Activated T-helper 1 cell treated with Interleukin-2 at 50 U/mL for 16 hours (primary cell): ENCODE data around the gene COX7A1.
"Not testable (repeated sequence)": the region's sequence is repeated elsewhere in the genome, so short reads cannot be mapped to it uniquely, and the experiment has no call there.

ENCODE experiments used
- DNase-seq: peaks from one replicate; pipeline ENCODE4 v3.0.0-alpha.2; 2020; ENCODE audit warnings: low read depth

COX7A1 gene

GRCh38 chr19:36152352-36153091 is at the start of gene COX7A1:
Gene COX7A1, minus strand, starts transcription at chr19:36152447. Its CDS starts 40 bp downstream, at chr19:36152407.
- no peak for DNase-seq

GRCh38 chr19:36201684-36202083 is 49.4 kb upstream of the COX7A1 start:
- DNase-seq = no peak

DNA sequence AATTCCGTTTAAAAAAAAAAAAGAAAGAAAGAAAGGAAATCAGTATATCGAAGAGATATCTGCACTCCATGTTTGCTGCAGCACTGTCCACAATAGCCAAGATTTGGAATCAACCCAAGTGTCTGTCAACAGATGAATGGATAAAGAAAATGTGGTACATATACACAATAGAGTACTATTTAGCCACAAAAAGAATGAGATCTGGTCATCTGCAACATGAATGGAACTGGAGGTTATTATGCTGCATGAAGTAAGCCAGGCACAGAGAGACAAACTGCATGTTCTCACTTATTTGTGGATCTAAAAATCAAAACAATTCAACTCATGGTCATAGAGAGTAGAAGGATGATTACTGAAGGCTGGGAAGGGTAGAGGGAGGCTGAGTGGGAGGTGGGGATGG is 45.9 kb upstream of the COX7A1 start:
- no peak for DNase-seq

DNA sequence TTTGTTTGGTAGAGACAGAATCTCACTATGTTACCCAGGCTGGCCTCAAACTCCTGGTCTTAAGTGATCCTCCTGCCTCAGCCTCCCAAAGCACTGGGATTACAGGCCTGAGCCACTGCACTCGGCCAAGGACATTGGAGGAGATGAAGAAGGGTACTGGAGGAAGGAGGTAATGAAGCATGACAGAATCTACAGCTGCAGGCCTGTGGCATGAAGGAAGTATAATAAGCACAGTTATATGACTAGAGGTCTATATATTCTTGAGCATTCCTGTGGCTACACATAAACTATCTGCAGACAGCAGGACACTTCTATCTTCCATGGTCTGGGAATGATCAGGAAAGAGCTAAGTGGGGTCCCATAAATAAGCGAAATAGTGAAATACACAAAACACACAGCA is 44.0 kb upstream of the COX7A1 start:
- DNase-seq = no peak

- DNase-seq = not testable (repeated sequence)
Measured at GRCh38 chr19:36186722-36187121, 34.5 kb upstream of the COX7A1 start.

- DNase-seq = no peak
Measured at GRCh38 chr19:36183245-36183628, 31.0 kb upstream of the COX7A1 start.

DNA sequence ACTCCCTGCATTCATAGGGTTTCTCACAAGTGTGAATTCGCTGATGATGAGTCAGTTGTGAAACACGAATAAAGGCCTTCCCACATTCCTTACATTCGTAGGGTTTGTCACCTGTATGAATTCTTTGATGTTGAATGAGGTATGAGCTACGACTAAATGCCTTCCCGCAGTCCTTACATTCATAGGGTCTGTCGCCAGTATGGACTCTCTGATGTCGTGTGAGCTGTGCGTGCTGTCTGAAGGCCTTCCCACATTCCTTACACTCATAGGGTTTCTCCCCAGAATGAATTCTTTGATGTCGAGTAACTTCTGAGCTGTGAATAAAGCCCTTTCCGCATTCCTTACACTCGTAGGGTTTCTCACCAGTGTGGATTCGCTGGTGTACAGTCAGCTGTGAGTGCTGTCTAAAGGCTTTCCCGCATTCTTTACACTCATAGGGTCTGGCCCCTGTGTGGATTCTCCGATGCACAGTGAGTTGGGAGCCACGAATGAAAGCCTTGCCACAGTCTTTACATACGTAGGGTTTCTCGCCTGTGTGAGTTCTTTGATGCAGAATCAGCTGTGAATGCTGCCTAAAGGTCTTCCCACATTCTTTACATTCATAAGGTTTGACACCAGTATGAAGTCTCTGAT is 30.5 kb upstream of the COX7A1 start:
- DNase-seq = no peak

DNA sequence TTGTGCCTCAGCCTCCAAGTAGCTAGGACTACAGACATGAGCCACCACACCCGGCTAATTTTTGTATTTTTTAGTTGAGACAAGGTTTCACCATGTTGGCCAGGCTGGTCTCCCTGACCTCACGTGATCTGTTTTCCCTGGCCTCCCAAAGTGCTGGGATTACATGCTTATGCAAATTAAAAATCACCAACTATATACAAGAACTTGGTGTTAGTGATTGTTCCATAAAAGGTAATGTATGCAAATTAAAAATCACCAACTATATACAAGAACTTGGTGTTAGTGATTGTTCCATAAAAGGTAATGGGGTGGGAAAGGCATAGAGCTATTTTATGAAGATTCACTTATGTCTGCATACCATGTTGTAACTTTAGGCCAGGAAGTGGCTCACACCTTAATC is 26.8 kb upstream of the COX7A1 start:
- not testable (repeated sequence) for DNase-seq

GRCh38 chr19:36173846-36174245 is 21.6 kb upstream of the COX7A1 start:
- not testable (repeated sequence) for DNase-seq

DNA sequence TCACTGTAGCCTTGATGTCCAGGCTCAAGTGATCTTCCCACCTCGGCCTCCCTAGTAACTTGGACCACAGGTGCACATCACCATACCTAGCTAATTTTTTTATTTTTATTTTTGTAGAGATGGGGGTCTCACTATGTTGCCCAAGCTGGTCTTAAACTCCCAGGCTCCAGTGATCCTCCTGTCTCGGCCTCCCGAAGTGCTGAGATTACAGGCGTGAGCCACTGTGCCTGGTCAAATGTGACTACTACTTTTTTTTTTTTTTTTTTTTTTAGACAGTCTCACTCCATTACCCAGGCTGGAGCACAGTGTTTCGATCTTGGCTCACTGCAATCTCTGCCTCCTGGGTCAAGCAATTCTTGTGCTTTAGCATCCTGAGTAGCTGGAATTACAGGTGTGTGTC is 20.6 kb upstream of the COX7A1 start:
- DNase-seq = no peak

DNA sequence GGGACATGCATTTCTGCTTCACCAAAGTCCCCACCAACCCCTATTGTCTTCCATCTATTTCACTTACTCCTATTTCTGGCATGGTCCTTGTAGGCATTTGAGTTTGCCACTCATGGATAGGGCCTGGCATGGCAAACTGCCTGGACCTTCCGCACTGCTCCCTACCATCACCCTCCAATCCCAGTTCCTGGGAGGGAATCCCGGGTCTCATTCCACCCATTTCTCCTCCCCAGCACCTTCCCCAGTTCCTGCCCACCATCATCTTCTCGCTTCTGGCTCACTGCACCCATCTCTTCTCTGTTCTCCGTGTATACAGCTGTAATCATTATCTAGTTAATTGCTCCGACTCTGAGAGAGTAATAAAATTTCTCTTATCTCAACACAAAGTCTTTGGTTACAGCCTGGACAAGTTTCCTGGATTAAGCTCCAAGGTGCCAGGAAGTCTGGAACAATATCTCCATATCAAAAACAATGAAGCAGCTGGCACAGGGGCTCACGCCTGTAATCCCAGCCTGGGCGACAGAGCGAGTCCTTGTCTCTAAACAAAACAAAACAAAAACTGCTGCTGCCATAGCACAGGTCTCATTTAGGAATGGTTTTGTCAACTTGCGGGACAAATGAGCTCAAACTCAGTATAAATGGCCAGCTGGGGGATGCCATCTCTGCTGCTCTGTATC is 17.0 kb upstream of the COX7A1 start:
- DNase-seq = no peak

DNA sequence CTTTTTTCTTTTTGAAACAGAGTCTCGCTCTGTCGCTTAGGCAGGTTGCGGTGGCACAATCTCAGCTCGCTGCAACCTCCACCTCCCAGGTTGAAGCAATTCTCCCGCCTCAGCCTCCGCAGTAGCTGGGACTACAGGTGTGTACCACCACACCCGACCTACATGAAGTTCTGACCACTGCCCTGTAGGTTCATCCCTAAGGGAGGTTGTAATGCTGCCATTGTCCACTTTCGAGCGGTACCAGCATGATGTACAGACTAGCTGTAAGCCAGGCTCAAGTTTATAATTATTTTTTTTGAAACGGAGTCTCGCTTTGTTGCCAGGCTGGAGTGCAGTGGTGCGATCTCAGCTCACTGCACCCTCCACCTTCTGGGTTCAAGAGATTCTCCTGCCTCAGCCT is 11.6 kb upstream of the COX7A1 start:
- DNase-seq = no peak

GRCh38 chr19:36160821-36161596 is 8.8 kb upstream of the COX7A1 start:
- DNase-seq = no peak

DNA sequence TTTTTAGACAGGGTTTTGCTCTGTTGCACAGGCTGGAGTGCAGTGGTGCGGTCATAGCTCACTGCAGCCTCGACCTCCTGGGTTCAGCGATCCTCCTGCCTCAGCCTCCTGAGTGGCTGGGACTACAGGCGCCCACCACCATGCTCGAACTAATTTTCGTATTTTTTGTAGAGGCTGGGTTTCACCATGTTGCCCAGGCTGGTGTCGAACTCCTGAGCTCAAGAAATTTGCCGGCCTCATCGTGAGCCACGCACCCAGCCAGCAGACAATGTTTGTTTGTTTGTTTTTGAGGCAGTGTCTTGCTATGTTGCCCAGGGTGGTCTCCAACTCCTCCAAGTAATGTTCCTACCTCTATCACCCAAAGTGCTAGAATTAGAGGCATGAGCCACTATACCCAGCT is 879 bp upstream of the COX7A1 start:
- no peak for DNase-seq

- no peak for DNase-seq
Measured at GRCh38 chr19:36152019-36152351, 262 bp downstream of the COX7A1 start.

GRCh38 chr19:36151144-36152018 is 866 bp downstream of the COX7A1 start:
- no peak for DNase-seq

DNA sequence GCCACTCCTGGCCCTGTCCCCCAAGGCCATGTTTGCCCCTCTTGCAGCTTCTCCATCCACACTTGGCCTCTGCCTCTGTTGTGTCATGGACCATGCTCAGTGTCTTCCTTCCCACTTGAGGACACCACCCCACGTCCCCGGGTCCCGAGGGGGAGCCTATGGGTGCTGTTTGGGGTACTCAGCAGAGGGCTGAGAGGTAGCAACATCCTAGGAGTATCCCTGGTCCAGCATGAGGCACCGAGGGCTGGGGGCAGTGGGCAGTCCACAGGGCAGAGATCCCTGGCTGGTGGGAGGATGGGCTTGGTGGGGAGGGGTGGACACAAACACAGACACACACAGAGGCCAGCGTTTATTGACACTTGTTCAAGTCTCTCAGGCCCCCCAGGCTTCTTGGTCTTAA is 1.7 kb downstream of the COX7A1 start:
- no peak for DNase-seq

DNA sequence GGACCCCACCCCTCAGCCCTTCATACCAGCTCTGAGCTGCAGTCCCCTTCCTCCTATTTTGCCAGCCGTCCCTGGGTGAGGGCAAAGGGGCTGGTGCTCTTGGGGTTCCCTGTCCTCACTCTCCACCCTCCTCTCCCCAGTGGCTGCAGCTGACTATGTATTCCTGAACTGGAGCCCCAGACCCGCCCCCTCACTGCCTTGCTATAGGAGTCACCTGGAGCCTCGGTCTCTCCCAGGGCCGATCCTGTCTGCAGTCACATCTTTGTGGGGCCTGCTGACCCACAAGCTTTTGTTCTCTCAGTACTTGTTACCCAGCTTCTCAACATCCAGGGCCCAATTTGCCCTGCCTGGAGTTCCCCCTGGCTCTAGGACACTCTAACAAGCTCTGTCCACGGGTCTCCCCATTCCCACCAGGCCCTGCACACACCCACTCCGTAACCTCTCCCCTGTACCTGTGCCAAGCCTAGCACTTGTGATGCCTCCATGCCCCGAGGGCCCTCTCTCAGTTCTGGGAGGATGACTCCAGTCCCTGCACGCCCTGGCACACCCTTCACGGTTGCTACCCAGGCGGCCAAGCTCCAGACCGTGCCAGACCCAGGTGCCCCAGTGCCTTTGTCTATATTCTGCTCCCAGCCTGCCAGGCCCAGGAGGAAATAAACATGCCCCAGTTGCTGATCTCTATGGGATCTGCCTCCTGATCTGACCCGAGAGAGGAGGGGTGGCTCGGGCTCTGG is 2.4 kb downstream of the COX7A1 start:
- DNase-seq = no peak

DNA sequence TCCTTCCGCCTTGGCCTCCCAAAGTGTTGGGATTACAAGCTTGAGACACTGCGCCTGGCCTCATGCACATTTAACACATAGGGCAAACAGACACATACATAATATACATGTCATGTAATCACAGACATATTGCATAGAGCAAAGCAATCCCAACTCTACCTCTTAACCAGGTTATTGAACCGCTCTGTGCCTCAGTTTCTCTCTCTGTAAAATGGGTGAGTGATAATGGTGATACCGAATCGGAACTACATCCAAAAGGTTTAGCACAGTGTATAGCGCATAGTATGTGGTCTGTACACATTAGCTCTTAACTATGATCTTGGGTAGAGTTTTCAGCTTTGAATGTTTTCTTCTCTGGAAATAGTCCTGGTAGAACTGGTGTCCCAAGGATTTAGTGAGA is 7.6 kb downstream of the COX7A1 start:
- DNase-seq = no peak

DNA sequence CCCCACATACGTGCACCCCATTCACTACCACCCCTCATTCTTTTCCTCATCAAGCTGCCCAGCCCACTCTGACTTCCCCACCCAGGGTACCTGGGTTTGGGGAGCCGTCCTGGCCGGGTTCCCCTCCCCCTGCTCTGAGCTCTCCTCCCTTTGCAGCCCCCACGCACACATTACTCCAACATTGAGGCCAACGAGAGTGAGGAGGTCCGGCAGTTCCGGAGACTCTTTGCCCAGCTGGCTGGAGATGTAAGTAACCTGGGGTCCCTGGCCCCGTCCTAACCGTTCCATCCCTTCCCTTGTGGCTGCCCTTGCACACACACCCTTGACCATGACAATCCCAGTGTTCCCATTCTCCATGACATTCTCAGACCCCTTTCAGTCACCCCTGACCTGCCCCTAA is 9.8 kb downstream of the COX7A1 start:
- DNase-seq = no peak

- no peak for DNase-seq
Measured at GRCh38 chr19:36142046-36142445, 10.2 kb downstream of the COX7A1 start.
